Adipocyte (in vitro differentiated cells): ENCODE results near the gene PUM2.

Experiments used
- DNase-seq: peaks from one replicate; pipeline ENCODE4 v3.0.0-alpha.2; 2015; ENCODE audit warnings: low read depth
- H3K27me3 ChIP-seq: replicated peaks from 2 replicates; pipeline ENCODE4 v1.7.0; 2013; ENCODE audit warnings: mild to moderate bottlenecking, low read length, moderate library complexity; ENCODE audit not compliant: control insufficient read depth, insufficient read depth
- H3K36me3 ChIP-seq: 2 replicates; pipeline ENCODE4 v1.7.0; 2013; ENCODE audit warnings: low read length, mild to moderate bottlenecking, moderate library complexity; ENCODE audit not compliant: control insufficient read depth, insufficient read depth, severe bottlenecking
- H3K4me1 ChIP-seq: 2 replicates; pipeline ENCODE4 v1.7.0; 2013; ENCODE audit warnings: mild to moderate bottlenecking, low read length, moderate library complexity; ENCODE audit not compliant: control insufficient read depth, insufficient read depth
- H3K4me3 ChIP-seq: 2 replicates; pipeline ENCODE4 v1.7.0; 2013; ENCODE audit warnings: mild to moderate bottlenecking, low read length, moderate library complexity
- H3K9ac ChIP-seq: 2 replicates; pipeline ENCODE4 v1.7.0; 2013; ENCODE audit warnings: mild to moderate bottlenecking, low read length, moderate library complexity
- H3K9me3 ChIP-seq: 2 replicates; pipeline ENCODE4 v1.7.0; 2013; ENCODE audit warnings: mild to moderate bottlenecking, low read length, moderate library complexity; ENCODE audit not compliant: control insufficient read depth

The PUM2 gene

DNA sequence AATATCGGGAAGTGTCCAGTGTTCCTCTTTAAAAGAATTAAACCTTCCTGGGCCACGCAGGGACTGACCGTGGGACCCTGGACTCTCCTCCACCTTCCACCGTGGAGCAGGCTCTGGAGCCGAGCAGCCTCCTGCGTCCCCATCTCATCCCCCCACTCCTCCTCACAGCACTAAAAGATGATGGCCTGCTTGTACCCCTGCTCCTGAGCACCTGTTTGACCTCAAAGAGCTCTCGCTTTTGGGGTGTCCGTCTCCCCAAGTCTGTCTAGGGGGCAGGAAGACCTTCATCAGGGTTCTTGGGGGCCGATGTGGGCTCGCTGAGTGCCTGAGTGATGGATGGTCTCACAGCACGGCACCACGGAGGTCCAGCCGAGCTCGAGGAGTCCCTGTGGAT is 124.5 kb downstream of the PUM2 start:
- H3K27me3 ChIP-seq = no peaks in the 10 kb centered on the region
- H3K9me3 ChIP-seq = no peaks in the 10 kb centered on the region
- no peak overlapping the region for H3K4me3 ChIP-seq
- no peaks in the 10 kb centered on the region for H3K36me3 ChIP-seq
- H3K9ac ChIP-seq = no peak overlapping the region
- H3K4me1 ChIP-seq = peaks cover 20% of the 10 kb centered on the region
- DNase-seq = no peak

DNA sequence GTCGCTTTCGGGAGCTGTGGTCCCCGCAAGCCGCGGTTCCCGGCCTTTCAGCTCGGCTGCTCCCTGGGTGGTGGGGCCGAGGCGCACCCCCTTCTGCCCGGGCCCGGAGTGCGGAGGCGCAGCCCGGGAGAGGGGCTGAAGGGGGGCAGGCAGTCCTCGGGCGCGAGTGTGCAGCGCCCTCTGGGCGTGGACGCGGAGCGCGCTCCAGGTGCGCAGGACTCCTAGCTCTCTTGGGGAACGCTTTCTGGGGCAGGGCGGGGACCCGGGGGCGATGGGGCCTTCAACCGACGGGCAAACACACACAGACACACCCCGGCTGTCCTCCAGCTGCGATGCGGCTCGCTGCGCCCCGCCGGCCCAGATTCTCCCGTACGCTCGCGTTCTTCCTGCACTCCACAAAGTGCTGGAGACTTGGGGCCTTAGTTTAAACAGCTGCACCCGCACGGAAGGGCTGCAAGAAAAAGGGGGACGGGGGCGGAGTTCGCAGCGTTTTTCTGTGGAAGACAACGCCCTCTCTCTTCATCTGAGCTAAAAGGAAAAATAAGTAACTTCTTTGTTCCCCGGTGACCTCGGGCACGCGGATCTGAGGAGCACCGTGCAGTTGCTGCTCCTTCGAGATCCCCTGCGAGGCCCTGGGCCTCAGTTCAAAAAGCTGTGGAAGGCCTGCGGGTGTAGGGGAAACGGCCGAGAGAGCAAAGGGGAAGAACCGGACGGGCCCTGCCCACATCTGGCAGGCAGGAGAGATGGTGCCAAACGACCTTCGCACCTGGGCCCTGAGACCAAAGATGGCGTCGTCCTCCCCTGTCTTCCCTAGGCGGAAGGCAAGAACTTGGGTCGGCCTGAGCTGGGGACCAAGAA is 125.1 kb downstream of the PUM2 start:
- Histone ChIP-seq H3K4me3 (peak overlapping the region; percentile 73), H3K27me3 (no peaks in the 10 kb centered on the region), H3K4me1 (peaks cover 23% of the 10 kb centered on the region), H3K9ac (no peak overlapping the region), H3K36me3 (no peaks in the 10 kb centered on the region), H3K9me3 (no peaks in the 10 kb centered on the region)
- peak; percentile 77 for DNase-seq

DNA sequence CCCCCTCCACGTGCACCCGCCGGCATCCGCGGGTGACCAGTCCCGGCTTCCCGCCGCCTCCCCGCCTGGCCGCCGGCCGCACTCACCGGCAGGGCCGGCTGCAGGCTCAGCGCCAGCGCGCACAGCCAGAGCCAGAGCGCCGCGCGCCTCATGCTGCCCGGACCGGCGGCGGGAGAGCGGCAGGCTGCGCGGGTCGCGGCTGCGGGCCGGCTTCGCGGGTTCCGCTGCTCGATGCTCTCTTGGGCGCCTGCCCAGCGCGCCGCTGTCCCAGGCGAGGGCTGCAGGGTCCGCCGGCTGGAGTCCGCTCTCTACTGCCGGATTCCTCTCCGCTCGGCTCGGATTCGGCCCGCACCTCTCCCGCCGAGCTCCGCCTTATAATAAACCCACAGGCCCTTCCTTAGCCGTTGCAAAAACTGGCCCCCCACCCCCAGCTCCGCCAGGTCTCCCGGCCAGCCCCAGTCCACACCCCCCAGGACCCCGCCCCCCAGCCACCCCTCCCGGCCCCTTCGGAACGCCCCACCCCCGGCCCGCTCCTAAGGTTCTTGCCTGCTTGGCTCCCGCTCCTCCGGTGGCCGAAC is 125.8 kb downstream of the PUM2 start, which contains the start of gene SDC1:
TSS of gene SDC1 (minus strand) at position 415 of the 578 bp plus-strand sequence. CDS start at position 152, 263 bp downstream.
- H3K36me3 ChIP-seq = no peaks in the 10 kb centered on the region
- peak; percentile 81 for DNase-seq
- H3K9me3 ChIP-seq = no peaks in the 10 kb centered on the region
- H3K4me1 ChIP-seq = peaks cover 21% of the 10 kb centered on the region
- H3K9ac ChIP-seq = peak within 1 kb of the TSS; percentile 83
- H3K27me3 ChIP-seq = no peaks in the 10 kb centered on the region
- peak within 1 kb of the TSS; percentile 84 for H3K4me3 ChIP-seq

DNA sequence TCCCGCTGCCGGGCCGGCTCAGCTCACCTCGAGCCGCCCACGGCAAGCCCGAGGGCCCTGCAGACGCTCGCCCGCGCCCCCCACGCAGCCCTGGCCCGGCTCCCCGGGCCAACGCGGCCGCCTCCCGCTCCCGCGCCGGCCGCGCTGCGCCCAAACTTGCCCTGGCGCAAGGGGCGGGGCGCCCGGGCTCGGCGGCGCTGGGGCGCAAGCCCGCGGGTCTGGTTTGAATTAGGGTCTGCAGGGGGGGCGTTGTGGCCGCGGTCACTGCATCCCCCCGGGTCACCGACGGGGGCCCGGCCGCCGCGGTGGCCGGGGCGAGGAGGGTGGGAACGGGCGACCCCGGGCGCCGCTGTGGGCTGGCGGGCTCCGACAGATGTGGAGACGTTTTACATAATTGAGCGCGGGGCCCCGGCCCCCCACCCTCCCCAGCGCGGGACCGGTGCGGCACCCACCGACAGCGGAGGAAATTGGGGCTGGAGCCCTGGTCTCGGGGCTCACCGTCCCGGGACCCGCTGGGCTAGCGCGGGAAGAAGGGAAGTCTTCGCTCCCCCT is 126.4 kb downstream of the PUM2 start:
- Histone ChIP-seq H3K4me1 (peaks cover 21% of the 10 kb centered on the region), H3K27me3 (no peaks in the 10 kb centered on the region), H3K9me3 (no peaks in the 10 kb centered on the region), H3K9ac (peak overlapping the region; percentile 83), H3K4me3 (peak overlapping the region; percentile 84), H3K36me3 (no peaks in the 10 kb centered on the region)
- peak; percentile 66 for DNase-seq

DNA sequence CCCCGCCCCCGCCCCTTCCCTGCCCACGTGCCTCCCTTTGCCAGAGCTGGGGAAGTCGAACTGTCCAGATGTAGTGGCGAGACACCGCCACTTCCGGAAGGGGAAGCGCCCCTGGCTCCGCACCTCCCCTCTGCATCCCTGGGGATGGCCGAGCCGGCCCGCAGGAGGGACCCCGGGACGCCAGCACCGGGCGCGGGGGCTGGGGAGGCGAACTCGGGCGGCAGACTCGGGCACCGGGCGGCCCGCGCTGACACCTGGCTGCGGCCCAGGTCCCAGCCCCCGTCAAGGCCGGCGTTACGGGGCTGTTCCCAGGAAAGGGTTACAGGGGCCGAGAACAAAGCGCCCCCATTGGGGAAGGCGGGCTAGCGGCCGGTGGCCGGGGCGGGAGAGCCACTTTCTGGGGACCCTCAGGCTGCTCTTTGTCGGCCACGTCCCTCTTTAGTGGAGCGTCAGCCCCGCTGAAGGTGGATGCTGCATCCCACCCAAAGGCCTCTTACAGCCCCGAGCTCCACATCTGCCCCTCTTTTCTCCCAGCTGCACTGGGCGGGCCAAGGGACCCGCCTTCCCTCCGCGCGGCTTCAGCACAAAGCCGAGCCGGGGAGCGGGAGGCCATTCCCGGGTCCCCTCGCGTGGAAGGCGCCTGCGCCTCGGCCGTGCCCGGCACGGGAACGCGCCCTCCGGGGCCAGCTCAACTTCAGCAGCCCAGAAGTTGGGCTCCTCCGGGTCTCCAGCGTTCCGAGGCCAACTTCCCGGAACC is 127.1 kb downstream of the PUM2 start:
- no peaks in the 10 kb centered on the region for H3K27me3 ChIP-seq
- peak; percentile 82 for DNase-seq
- peak overlapping the region; percentile 84 for H3K4me3 ChIP-seq
- H3K9ac ChIP-seq = peak overlapping the region; percentile 83
- peaks cover 17% of the 10 kb centered on the region for H3K4me1 ChIP-seq
- no peaks in the 10 kb centered on the region for H3K36me3 ChIP-seq
- H3K9me3 ChIP-seq = no peaks in the 10 kb centered on the region

DNA sequence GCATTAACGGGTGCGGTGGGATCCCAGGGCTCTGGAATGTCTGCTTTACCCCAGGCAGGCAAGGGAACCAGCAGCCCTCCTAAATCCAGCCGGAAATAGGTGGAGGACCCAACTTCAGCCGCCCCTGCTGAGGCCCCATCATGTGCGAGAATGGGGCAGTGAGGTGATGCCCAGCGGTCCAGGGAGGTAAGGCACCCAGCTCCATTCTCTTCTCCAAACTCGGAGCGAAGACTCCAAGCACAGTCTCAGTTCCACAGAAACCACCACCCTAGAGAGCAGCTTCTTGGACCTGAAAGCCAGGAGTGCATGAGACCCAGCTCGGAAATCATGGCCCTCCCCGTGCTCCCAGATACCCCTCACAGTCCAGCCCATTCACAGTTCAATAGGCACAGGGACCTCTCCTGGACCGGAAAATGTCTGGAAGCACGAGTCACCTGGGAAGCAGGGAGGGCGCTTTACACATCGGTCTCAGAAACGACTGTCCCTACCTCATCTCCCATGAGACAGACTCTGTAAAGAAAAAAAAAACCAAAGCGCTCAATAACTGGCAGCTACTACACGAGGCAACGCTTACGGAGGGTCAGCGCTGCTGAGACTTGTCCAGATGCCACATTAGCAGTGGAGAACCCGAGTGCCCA is 127.8 kb downstream of the PUM2 start:
- peak overlapping the region; percentile 84 for H3K4me3 ChIP-seq
- peaks cover 16% of the 10 kb centered on the region for H3K4me1 ChIP-seq
- H3K27me3 ChIP-seq = no peaks in the 10 kb centered on the region
- no peaks in the 10 kb centered on the region for H3K9me3 ChIP-seq
- no peaks in the 10 kb centered on the region for H3K36me3 ChIP-seq
- H3K9ac ChIP-seq = no peak overlapping the region
- no peak for DNase-seq

DNA sequence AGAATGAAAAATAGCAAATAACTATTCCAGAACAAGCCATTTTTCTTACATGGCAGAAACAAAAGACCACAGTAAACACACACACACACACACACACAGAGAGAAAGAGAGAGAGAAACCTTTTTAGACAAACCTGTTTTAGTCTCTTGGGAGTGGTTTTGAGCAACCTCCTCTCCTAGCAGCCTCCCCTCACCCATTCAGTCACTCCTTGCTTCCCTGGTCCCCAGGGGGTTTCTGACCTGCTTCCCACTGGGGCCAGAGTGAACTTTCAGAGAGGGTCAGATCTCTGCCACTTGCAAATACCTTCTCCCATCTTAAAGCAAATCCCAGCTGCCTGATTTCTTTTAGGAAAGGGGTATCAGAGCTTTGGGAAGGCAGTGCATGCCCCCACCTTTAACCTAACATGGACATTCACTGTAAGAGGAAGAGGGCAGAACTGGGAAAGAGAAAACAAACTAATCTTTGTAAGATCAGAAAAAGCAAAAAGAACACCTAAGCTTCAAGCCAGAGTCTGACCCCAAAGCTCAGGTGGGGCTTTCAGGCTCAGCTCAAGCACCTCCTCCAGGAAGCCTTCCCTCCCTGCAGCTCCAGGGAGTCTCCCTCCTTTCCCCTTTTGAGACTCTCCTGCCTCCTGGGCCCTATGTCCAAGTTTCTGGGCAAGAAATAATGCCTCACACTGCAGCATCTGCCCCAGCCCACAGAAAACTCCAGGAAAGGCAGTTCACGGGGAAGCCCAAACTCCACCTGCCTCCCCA is 128.5 kb downstream of the PUM2 start:
- H3K9ac ChIP-seq = no peak overlapping the region
- no peaks in the 10 kb centered on the region for H3K9me3 ChIP-seq
- H3K27me3 ChIP-seq = no peaks in the 10 kb centered on the region
- H3K4me1 ChIP-seq = peaks cover 16% of the 10 kb centered on the region
- no peaks in the 10 kb centered on the region for H3K36me3 ChIP-seq
- peak; percentile 20 for DNase-seq
- H3K4me3 ChIP-seq = no peak overlapping the region

DNA sequence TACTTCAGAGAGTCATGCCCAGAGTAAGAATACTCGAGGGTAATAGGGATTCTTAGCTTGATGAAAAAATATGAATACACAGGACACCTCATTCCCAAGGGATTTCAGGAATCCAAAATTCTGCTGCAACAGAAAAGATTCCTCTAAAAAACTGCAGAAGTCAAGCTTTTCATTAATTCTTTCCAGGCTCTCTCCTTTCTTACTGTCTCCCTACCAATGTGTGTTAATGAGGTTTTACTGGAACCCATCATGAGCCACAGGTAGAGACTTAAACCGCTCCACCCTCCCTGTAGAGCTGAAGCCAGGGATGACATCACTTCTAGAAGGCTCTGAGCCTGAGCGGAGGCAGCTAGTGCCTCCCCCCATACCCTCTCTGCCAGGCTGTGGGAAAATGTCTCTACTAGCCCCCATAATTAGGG is 129.1 kb downstream of the PUM2 start:
- H3K4me3 ChIP-seq = no peak overlapping the region
- H3K9ac ChIP-seq = no peak overlapping the region
- H3K36me3 ChIP-seq = no peaks in the 10 kb centered on the region
- no peaks in the 10 kb centered on the region for H3K9me3 ChIP-seq
- H3K4me1 ChIP-seq = peaks cover 16% of the 10 kb centered on the region
- peak; percentile 52 for DNase-seq
- no peaks in the 10 kb centered on the region for H3K27me3 ChIP-seq

DNA sequence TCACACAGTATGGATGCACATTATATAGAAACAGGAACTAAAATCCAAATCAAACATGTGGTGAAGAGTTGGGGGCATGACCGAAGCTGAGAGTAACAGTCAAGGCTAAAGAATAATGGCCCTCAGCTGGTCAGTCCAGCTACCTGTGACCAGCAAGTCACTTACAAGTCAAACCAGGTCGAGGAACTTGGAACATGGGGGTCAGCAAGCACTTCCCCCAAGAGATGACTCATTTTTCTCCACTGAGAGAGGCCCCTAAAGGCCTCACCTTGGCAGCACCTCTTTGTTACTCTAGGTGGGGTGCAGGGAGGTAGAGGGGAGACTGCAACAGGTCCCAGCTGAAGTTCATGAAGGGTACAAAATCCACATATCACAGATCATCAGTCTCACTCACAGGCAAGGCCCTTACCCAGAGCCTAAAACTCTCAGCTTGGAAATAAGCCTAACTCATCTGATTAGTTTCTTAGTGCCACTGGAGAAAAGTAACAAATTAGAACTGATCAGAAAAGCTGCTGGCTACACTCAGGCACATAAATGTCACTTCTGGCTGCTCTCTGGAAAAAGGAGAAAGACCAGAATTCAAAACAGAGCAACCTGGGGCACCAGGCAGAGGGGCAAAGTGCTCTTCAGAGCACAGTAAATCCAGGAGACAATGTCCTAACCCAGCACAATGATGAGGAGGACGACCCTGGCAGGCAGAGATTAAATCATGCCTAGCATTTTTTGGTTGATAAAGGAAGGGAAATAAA is 129.7 kb downstream of the PUM2 start:
- H3K4me3 ChIP-seq = no peak overlapping the region
- no peaks in the 10 kb centered on the region for H3K36me3 ChIP-seq
- H3K9me3 ChIP-seq = no peaks in the 10 kb centered on the region
- H3K9ac ChIP-seq = no peak overlapping the region
- H3K27me3 ChIP-seq = no peaks in the 10 kb centered on the region
- peak; percentile 3 for DNase-seq
- H3K4me1 ChIP-seq = peaks cover 16% of the 10 kb centered on the region
